Frontal cortex (tissue), 4 donors: Measurements from ENCODE around the gene RXRA. TPM values are rescaled to one million over a fixed set of nuclear protein-coding genes. Genes with fewer than 3 reads are reported as not detected.

ENCODE experiments used
- DNase-seq, 2 donors: peaks; one replicate each; pipeline ENCODE4 v3.0.0; 2012; ENCODE audit warnings: low spot score in 2 of 2
- FAIRE-seq: peaks from 2 replicates; lab custom pipeline; 2012; peaks lifted over from hg19 to GRCh38; lab: Jason Lieb, UNC
- total RNA-seq: library from RNA; depleted of rRNA; stranded (reverse); fragments of >200 nt; gene quantifications from one replicate; pipeline ENCODE4 v1.2.3, GENCODE V29; 2014
- donor health status: control.
- donor health status: control.
- donor health status: control.

Gene RXRA
- total RNA-seq = 3.7 TPM

GRCh38 chr9:134325813-134326723, at the start of gene RXRA:
Gene RXRA, plus strand, starts transcription at chr9:134326455. Its CDS starts 177 bp downstream, at chr9:134326632.
- DNase-seq (peak; percentile 94 to 96), FAIRE-seq (no peak)

DNA sequence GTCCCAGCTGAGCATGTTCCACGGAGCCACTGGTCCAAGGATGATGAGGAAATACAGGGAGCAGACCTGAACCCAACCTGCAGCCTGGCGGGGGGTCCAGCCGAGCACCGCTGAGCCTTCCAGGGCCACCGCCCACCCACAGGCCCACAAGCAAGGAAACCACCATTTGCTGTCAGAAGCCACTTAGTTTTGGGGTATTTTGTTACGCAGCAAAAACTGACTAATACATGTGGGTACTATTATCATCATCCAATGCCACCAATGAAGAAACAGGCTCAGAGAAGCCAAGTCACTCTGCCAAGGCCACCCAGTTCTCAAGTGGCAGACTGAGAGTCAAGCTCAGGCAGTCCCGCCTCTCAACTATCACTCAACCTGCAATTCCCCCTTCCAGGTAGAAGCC, 48.0 kb upstream of the RXRA start:
- DNase-seq = no peak
- no peak for FAIRE-seq

- FAIRE-seq = no peak
- no peak for DNase-seq
Measured at GRCh38 chr9:134278974-134279640, 47.1 kb upstream of the RXRA start.

DNA sequence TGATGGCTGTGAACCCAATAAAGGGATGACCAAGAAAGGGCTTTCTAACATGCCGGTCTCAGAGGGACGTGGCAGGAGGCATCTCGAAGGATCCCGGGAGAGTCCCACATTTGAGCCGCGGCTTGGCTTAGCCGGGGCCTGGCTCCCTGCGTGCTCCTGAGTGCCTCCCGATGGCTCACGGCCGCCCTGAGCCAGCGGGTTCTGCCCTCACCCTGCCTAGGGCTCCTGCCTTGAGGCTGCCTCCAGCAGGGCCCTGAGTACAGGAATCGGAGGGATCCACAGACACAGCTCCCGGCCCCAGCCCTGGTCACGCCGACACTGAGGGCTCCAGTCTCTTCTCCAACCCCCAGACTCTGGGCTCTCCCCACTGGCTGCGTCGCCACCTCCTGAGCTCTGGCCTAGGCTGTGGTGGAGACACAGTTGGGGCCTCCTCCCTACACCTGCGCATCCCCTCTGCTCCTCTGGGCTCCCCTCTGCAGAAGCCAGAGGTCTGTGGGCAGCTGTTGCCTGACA, 44.1 kb upstream of the RXRA start:
- FAIRE-seq (no peak), DNase-seq (no peak)

DNA sequence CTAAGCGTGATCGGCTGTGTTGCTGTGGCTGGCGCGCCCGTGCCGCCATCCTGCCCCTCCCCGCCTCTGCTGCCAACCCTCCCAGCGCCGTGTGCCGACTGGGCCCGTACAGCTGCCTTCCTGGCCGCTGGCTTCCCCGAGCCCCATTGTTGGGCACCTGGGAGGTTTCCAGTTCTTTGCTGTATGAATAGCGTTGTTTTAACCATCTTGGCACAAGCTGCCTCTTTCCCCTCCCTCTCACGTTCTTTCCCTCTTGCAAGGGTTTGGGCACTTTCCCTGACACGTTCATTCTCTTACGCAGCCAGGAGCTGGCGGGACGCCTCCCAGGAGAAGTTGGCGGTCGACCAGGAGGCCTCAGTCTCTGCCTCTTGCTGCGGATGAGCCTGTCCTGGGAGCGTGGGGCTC, 43.1 kb upstream of the RXRA start:
- DNase-seq (peak; percentile 76 to 83), FAIRE-seq (no peak)

- FAIRE-seq (no peak), DNase-seq (no peak)
Measured at GRCh38 chr9:134283692-134284265, 42.5 kb upstream of the RXRA start.

DNA sequence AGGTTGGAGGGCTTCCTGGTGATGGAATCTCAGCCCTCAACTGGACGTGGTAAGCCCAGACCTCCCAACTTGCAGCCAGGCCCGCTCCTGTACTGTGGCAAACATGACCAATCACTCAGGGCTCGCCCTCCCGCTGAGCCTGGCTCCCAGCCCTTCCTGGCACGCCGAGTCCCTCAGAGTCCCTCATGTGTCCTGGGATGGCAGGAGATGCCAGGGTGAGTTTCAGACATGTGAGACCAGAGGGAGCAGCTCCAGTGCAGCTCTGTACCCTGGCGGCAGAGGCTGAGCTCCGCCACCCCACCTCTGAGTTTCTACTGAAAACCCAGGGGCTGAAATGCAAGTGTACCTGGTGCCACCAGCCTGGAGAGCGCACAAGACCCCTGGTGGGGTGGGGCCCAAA, 42.0 kb upstream of the RXRA start:
- no peak for DNase-seq
- no peak for FAIRE-seq

GRCh38 chr9:134284741-134285140, 41.5 kb upstream of the RXRA start:
- FAIRE-seq = no peak
- DNase-seq = no peak

GRCh38 chr9:134285215-134285845, 40.9 kb upstream of the RXRA start:
- DNase-seq (no peak), FAIRE-seq (no peak)

GRCh38 chr9:134286471-134287245, 39.6 kb upstream of the RXRA start:
- FAIRE-seq (no peak), DNase-seq (no peak)

DNA sequence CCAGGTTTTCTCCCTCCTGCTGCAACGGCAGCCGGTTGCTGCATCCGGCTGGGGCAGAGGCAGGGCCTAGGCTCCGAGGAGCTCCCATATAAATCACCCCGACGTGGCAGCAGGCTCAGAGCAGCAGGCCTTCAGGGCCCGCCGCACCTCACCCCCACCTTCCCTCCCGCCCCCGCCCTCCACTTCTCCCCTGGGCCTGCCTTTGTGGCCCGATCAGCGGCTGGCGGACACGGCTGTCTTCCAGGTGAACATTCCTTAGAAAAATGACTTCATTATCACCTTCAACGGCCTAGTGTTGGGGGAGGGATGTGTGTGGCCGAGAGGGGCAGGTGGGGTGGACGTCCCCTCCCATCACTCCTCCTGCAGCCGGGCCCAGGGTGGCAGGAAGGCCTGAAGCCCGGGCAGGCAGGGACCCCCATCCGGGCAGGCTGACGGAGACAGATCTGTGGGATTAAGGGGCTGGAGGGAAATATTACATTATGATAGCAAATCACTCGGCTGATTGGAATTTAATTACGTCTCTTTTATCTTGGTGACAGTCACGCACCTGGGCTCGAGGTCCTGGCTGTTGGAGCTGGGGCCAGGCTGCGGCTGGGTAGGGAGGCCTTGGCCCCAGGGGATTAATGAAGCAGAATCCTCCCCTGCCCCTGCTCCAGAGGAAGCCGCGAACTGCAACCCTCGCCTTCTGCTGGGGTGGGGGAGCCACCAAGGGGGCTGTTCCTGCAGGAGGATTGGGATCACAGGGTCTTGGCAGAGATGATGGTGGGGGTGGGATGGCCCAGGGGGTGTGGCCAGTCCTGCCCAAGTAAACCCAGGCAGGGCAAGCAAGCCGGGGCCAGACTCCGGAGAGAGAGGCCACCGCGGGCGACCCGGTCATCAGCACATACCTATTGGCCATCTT, 38.4 kb upstream of the RXRA start:
- no peak for DNase-seq
- FAIRE-seq = no peak

- FAIRE-seq = no peak
- no peak for DNase-seq
Measured at GRCh38 chr9:134288746-134289145, 37.5 kb upstream of the RXRA start.

DNA sequence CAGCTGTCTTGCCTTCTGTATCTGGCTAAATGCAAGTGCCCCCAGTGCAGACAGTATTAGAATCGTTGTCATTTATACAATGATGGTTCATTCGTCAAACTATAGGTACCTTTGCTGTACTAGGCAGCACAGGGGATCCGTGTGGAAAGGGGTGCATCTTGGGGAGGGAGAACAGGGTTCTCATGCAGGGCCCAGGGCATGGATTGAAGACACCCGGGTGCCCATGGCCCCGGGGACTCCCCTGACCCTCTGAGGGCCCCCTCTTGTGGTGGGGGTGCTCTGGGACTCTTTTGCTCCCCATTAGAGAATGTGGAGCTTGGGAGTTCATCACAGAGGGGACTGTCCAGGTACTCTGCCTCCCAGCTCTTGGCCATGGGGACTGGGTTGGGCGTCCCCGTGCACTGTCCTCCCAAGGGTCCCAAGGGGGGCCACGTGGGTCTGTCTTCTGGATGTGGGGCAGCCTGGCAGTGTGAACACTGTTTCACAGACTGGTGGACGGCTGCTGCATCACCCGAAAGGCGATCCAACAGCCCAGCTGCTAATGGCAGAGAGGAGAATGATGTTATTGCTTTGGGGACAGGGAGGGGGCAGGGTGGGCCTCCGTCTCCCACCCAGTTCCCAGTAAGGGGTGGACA, 36.9 kb upstream of the RXRA start:
- no peak for DNase-seq
- no peak for FAIRE-seq

DNA sequence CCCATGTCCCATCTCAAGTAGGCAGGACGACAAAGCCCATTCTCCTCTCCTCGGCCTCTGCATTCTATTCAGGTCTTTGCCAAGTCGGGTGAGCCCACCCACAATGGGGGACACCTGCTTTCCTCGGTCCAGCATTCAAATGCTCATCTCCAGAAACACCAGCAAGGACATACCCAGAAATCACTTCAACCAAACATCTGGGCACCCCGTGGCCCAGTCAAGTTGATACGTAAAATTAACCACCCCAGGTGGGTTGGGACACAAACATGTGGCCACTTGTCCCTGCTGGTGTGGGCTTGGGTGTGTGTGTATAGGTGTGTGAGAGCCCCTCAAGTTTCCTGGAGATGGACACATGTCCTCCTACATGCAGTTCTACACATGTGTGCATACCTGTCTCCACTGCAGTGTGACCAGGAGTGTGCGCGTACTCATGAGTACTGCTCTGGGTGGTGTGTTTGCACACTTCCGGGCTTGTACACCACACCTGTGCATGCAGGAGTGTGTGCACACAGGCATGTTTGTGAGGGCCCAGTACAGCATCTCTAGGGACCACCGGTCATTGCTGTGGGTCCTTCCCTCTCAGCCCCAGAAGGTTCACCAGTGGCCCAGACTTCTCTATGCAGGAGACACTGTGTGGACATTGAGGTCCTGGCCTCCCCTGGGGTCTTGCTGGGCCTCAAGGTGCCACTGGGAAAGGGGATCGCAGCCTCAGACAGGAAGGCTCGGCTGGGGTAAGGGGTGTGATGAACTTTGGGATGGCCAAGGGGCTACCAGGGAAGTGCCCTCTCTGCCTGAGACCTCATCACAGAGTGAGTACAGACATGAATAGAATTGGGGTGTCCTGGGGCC, 35.4 kb upstream of the RXRA start:
- DNase-seq = no peak
- FAIRE-seq = no peak

- no peak for FAIRE-seq
- no peak for DNase-seq
Measured at GRCh38 chr9:134291452-134291881, 34.8 kb upstream of the RXRA start.

- no peak for DNase-seq
- no peak for FAIRE-seq
Measured at GRCh38 chr9:134291961-134292871, 34.0 kb upstream of the RXRA start.
